Measurements from ENCODE around the gene ERAS.

DNA sequence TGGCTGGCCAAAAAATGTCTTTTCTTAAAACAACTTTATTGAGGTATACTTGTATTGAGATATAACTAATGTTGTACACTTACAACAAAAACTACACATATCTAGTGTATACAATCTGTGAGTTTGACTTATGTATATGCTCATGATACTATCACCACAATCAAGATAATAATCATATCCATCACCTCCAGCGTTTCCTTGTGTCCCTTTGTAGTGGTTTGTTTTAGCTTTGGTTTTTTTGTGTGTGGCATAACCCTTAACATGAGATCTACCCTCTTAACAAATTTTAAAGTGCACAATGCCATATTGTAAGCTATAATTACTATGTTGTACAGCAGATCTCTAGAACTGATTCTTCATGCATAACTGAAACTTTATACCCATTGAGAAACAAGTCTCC lies 22.5 kb downstream of the ERAS start:
- TF ChIP-seq, protein P1, sequence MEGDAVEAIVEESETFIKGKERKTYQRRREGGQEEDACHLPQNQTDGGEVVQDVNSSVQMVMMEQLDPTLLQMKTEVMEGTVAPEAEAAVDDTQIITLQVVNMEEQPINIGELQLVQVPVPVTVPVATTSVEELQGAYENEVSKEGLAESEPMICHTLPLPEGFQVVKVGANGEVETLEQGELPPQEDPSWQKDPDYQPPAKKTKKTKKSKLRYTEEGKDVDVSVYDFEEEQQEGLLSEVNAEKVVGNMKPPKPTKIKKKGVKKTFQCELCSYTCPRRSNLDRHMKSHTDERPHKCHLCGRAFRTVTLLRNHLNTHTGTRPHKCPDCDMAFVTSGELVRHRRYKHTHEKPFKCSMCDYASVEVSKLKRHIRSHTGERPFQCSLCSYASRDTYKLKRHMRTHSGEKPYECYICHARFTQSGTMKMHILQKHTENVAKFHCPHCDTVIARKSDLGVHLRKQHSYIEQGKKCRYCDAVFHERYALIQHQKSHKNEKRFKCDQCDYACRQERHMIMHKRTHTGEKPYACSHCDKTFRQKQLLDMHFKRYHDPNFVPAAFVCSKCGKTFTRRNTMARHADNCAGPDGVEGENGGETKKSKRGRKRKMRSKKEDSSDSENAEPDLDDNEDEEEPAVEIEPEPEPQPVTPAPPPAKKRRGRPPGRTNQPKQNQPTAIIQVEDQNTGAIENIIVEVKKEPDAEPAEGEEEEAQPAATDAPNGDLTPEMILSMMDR (IDR thresholded peaks at IDR 0.05): no peak
- no peak for TF ChIP-seq POLR2A (IDR thresholded peaks at IDR 0.05)
